Measurements from ENCODE around the gene SORCS1.

SORCS1 gene

DNA sequence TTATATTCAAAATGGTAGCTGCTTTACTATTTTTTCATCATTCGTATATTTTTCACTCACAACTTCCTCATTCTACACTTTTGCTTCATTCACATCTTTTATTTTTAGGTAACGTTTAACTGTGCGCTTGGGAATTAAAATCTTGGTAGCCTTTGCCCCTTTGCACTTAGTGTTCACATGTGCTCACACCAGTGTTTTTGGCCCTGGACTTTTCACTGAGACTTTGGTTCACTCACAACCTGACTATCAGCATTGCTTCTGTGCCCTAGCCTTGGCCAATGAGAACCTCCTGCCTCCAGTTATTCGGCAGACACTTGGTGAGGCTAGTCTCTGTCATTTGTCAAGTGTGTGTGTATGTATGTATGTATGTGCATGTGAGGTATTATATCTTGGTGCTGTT, 596.9 kb downstream of the SORCS1 start:
- DNase-seq = no peak

DNA sequence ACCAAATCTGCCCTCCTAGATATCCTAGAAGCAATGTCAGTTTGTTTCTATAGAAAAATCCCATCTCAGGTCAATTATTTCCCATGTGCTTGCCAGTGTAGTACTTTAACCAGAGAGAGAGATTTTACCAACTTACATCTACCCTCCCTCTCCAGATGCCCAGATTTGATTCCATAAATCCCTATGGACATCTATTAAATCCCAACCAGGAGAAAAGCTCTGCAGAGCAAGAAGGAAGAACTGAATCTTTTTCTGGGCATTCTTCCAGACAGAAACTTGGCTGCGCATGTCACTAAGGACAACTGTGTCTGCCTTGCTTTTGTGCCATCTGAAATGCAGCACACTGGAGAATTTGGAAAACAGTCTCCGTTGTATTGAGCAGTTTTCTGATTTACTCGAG, 597.6 kb downstream of the SORCS1 start:
- DNase-seq = no peak

DNA sequence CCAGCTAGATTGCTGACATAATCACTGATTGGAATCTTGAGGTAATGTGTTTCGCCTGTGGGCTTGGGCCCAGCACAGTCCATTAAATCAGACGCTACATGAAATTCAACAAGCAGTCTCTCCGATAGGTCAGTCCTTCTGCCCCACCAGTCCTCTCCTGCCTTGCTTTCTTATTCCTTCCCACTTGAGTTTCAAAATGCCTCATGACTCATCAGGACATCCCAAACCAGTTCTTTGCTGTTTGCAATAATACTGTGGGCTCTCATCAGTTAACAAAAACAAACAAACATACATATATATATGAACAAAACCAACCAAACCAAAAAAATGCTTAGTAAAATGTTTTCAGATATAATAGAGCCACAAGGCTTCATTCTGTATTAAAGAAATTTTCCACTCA, 599.0 kb downstream of the SORCS1 start:
- no peak for DNase-seq

DNA sequence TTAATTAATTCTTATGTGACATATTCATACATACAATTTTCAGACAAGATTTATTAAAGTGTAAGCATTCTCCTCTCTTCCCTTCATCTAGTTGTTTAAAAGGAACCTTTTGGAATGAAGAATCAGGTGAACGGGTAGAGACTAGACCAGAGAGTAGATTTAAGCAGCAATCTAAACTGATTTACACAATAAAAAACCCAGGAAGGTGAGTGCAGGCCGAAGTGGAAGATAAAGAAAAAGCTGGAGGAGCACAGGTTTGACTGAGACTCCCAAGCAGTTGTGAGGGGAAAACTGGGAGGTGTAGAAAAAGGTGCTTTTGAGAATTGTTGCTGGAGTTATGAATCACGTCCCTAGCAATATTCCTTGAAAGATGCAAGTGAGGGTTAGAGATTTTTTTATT, 601.1 kb downstream of the SORCS1 start:
- DNase-seq = no peak

DNA sequence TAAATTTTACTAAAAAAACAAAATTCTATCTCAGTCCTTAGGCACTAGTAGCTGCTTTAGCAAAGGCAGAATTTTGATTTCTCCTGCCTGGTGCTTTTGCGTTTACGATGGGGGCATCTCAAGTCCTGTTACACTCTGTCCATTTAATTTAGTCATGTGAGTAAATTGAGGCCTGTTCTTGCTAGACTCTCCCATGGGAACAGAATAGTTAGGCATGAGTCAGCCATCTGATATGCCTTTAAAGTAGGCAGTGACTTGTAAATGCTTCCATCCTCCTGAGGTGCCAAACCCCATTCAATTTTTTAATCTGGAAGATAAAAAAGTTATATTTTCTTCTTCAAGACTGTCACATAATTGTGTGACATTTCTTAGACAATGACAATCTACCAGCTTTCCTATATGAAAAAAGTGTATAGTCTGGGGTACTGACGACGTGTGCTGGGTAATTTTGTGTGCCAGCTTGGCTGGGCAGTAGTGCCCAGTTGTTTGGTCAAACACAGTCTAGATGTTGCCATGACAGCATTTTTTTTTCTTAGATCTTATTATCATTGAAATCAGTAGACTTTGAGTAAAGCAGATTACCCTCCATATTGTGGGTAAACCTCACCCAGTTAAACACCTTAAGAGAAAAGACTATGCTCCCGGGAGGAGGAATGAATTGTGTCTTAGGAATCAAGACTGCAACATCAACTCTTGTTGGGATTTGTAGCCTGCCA, 603.4 kb downstream of the SORCS1 start:
- DNase-seq = no peak

DNA sequence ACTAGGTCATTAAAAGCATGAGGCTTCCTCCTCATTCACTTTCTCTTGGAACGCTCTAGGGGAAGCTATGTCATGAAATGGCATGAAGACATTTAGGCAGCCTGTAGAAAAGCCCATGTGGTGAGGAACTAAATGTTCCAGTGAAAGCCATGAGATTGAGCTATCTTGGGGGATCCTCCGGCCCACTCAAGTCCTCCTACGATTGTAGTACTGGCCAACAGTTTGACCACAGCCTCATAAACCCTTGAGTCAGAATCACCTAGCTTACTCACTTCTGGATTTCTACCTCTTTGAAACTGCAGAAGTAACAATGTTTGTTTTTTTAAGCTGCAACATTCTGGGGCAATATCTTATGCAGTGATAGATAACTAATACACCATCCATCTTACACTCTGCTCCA, 605.1 kb downstream of the SORCS1 start:
- no peak for DNase-seq

DNA sequence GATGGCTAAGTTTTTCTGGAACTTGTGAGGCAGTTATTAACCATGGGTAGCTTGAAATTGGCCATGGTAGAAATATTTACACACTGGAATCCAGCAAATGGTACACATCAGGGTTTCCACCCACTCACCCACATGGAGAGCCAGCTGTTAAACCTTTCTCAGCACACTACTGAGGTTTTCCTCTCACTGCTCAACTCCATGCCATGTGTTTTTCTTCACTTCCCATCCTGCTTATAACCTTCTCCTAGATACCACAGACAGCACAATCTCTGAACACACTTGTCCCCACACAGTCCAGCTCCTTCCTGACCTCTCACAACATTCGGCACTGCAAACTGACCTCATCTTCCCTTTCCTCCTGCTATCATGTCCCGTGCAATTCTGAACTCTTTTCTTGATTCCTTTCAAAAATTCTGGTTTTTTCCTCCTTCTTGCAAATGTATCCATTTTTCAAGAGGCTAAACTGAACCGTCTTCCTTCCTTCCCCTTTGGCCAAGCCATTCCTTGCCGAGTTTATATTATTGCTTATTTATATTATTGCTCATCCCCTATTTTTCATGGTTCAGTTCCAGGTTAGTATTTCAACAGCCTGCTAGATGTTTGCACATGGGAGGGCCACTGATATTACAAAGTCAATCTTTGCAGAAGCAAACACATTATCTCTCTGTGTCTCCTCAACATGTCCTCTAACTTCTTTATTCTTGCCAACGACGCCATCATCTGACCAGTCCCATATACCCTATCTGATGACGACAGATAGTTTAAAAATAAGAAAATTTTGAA, 606.4 kb downstream of the SORCS1 start:
- DNase-seq = no peak

DNA sequence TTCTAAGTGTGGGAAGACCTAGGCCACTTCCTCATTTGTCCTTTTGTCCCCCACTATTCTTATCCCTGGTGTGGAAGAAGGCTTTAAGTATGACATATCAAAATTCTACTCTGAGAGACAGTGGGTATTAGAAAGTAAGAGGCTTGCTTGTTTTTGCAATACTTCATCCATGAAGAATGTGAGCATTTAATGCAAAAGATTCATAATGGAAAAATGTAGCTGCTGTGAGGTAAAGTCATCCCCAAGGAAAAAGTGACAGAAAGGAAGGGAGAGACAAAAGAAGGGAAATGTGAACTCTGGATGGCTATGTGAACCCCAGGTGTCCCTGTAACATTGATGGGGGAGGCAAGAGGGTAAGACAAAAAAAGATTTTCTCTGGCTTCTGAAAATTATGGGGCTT, 607.5 kb downstream of the SORCS1 start:
- no peak for DNase-seq

DNA sequence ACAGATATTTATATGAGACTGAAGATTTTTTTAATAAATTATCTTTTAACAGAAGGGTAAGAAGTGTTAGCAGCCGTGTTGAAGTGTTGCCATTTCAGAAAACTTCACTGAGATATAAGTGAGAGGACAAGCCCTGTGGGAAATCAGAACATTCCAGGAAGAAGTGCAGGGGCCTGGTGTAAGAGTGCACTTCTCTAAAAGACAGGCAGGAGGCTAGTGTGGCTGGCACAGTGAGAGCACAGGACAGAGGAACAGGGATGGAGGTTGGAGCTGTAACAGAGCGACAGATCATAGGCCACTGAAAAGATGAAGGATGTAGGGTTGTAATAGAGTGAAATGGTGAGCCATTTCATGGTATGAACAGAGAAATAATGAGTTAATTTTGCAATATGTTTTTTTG, 608.9 kb downstream of the SORCS1 start:
- no peak for DNase-seq

DNA sequence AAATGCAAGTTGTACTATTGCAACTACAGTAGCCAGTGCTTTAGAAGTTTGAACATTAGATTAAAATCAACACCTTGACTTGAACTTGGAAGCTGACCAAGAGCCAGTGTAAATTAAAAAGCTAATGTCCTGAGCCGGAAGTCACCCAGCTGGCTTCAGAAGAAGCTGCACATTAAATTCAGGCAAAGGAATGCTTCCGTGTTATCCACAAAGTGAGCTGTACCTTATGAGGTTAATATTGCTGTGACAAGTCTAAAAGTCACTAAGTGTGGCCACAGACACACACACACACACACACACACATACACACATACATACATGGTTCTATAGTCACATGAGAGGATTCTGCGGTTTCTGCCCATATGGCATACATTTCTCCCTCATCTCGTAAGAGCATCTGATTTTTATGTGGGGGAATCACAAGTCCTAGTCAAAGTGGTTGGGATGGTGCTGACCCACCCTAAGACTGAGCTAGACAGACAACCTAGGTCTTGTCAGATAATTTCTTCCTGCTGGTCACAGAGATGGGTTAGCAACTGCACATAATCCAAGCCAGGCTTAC, 612.9 kb downstream of the SORCS1 start:
- no peak for DNase-seq

DNA sequence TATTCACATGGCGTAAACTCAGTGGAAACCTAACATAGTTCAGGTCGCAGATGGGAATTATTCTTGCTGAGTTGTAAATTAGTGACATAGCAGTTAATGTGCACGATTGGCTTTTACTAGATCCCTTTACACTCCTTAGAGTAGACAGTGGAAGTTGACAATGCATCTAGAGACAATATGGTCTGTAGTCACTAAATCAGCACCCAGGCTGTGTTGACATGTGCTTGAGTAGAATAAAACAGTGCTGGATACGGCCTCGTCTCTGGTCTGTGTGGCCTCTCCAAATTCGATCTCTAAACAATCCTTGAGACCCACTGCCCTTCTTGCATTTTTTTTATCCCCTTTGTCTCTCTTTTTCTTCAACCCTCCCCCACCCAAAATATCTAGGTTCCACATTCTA, 615.7 kb downstream of the SORCS1 start:
- DNase-seq = no peak

DNA sequence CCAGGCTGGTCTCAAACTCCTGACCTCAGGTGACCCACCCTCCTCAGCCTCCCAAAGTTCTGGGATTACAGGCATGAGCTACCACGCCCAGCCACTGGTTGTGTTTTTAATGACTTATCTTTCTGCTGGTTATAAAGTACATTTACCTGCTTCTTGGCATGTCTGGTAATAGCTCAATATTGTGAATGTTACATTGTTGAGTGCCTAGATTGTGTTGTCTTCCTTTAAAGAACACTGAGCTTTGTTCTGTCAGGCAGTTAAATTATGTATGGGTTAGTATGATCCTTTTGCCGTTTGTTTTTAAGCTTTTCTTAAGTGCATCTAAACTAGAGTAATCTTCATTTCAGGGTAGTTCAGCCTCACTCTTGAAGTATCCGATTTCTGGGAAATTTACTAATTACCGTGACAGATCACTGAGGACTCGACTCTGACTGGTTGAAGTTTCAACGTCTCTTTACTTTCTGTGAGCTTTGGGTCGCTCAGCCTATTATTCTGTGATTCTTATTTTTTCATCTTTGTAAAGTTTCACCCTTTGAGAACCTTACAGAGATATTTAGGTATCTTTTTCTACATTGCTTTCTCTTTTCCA, 617.4 kb downstream of the SORCS1 start:
- DNase-seq = no peak

DNA sequence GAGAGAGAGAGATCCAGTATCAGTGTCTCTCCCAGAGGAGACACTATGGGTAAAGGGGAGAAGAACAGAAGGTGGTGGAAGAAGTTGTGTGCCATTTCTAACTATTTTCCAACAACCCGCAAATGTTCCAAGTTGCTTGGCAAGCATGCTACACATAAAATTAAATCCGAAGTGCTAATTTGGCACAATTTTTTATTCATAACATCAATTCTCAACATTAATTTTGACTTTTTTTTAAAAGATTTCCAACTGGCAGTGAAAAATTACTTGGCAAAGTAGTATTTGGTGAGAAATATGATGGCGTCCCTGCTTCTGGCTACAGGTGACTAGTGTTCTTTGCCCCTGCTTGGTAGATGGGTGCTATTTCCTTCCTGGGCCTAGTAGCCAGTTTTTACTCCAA, 622.0 kb downstream of the SORCS1 start:
- no peak for DNase-seq

DNA sequence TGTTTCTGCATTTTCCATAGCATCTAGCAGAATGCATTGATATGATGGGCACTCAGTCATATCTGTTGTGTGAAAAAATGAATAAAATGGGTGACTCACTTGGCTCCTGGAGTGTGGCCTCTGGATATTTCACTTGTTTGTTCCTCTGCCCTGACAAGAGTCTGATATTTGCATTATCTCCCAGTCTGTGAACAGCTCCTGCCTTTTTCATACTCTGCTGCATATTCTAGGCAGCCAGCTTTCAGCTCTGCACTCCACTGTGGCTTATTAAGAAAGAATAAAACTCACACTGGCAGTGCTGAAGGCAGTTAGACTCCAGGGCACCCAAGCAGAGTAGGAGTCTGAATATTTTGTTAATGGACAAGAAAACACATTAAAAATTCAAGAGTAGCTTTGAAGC, 623.9 kb downstream of the SORCS1 start:
- no peak for DNase-seq

DNA sequence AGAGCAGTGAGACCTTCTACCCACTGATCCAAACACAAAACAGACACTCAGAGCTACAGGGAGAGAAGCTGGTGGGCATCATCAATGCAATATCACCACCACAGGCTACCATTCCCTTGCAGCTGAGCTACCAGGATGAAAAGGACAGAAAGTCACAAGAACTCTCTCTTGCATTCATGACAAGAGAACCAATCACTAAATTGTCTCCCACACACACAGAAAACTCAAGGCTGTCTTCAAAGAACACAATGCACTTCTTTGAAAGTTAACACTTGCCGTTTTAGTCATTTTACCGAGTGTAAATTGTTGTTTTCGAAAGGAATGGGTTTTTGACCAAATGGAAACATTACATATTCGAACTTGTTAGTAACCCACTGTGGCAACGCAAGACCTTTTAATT, 626.6 kb downstream of the SORCS1 start:
- DNase-seq = no peak

DNA sequence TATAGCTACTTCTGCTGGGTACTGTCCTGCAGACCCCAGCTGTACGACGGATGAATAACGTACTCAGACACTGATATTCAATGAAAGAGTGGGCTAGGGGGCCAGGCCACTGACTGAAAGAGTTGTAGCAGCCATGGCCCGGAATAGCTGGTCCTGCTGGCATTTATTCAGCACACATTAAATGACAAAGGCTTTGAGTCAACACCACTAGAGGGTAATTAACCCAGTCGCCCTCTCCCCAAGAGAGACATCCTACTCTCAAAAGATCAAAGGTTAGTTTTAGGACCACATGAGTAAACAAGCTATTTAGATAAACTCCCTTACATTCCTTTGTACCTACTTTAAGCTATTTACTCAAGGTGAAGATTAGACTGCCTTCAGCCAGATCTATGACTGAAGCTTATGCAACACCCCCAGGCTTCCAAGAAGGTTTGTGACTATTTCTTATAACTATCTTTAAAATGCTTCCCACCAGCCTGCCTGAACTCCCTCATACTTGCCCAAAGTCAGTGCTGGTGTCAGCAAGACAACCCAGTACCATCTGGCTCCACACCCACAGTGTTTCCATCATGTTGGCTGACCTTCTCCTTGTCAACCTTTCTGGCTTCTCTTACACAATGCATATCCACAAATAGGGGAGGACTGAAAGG, 629.1 kb downstream of the SORCS1 start:
- DNase-seq = no peak

DNA sequence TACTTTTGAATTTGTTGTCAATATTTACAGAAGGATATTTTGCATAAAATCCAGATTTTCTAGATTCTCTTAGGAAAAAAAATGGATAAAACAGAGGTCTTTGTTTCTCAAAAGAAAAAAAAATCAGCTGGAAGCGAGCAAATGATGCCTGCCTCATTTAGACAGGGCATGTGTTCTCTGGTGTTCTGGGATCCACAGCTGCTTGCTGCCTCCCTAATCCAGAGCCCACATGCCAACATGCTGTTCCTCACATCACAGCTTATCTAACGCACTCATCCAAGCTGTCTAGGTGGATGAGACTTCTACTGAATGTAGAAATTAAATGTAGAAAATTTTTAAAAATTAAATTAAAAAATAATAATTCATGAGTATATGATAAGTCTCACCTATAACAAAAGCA, 630.1 kb downstream of the SORCS1 start:
- DNase-seq = no peak

DNA sequence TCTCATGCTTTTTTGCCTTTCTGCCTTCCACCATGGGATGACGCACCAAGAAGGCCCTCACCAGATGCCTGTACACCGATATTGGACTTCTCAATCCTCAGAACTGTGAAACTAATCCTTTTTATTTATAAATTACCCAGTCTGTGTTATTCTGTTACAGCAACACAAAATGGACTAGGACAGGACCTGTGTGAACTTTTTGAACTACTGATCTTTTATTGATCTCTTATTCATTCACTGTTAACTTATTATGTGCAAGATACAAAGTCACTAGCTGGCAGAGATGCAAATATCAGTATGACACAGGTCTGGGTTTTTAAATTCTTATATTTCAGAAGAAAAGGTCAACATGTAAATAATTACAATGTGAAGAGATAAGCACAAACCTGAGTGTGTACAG, 635.8 kb downstream of the SORCS1 start:
- no peak for DNase-seq

DNA sequence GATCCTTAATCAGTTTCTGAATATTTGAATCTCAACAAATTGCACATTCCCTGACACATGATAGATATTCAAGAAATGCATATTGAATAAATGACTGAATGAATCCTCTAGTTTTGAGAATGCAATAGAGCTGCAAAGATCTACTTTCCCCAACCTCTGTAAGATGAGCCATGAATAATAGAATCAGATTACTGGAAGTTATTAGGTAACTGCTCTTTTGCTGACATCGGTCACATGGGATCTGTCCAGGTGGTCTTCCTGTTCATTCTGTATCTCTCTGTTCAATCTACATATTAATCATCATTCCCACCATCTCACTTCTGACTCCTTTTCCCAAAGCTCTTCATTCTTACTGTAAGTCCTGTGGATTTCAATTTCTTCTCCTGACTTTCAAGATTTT, 638.7 kb downstream of the SORCS1 start:
- DNase-seq = no peak
